ENCODE measurements around the gene TNS2. TPM values are rescaled to one million over a fixed set of nuclear protein-coding genes. Genes with fewer than 3 reads are reported as not detected.

TNS2 gene
- total and polyA plus RNA-seq, 5 experiments from 2014 or later: 0.13 to 3.0 (median 1.3) TPM; not detected in 1

GRCh38 chr12:53113951-53114350 lies 64.1 kb downstream of the TNS2 start:
- DNase-seq (no peak), ATAC-seq (no peak)
- POLR2A ChIA-PET: interaction anchor here (1.0 kb wide), 1 partner anchor 11 kb away, joined by 3 read pairs; the partner anchor contains the start of gene SOAT2
- Mint-ChIP-seq H3K36me3 (peaks cover 0 to 3% (median 0%) of the 10 kb centered on the region in 3 donors), H3K27ac (no peak overlapping the region), H3K27me3 (no peaks in the 10 kb centered on the region), H3K9me3 (no peaks in the 10 kb centered on the region), H3K4me1 (no peaks in the 10 kb centered on the region), H3K4me3 (no peak overlapping the region)

Small RNA genes within 50 kb of the gene (microRNA-seq; reads per million reads assigned to microRNA genes)
- gene MIR6757 (ENCODE audit: borderline microRNAs expressed): not detected

Other genes starting within 250 kb of the TNS2 start
- gene KRT4, start 235.9 kb upstream of the TNS2 start, total RNA-seq: not detected
- gene KRT4, start 235.9 kb upstream of the TNS2 start, polyA plus RNA-seq: not detected
- not detected for gene KRT79, start 215.8 kb upstream of the TNS2 start, total RNA-seq
- not detected for gene KRT79, start 215.8 kb upstream of the TNS2 start, polyA plus RNA-seq
- gene KRT78, start 201.1 kb upstream of the TNS2 start, total RNA-seq: not detected
- not detected for gene KRT78, start 201.1 kb upstream of the TNS2 start, polyA plus RNA-seq
- under 1 TPM; 0.52 to 0.66 TPM for gene KRT8, start 145.0 kb upstream of the TNS2 start, total RNA-seq
- gene KRT8, start 145.0 kb upstream of the TNS2 start, polyA plus RNA-seq: not detected
- 10 to 100 TPM in 1 of 2 experiments, 1 to 10 TPM in 1; 9.7 to 10.6 TPM for gene KRT18, start 100.9 kb upstream of the TNS2 start, total RNA-seq
- 1 to 10 TPM; 3.5 to 9.3 (median 9.0) TPM for gene KRT18, start 100.9 kb upstream of the TNS2 start, polyA plus RNA-seq
- 100 to 1,000 TPM; 752 to 804 TPM for gene EIF4B, start 43.6 kb upstream of the TNS2 start, total RNA-seq
- gene EIF4B, start 43.6 kb upstream of the TNS2 start, polyA plus RNA-seq: 100 to 1,000 TPM; 116 to 146 (median 124) TPM
- gene SPRYD3, start 29.3 kb downstream of the TNS2 start, total RNA-seq: 10 to 100 TPM; 47.8 to 50.0 TPM
- 10 to 100 TPM; 49.4 to 53.2 (median 51.7) TPM for gene SPRYD3, start 29.3 kb downstream of the TNS2 start, polyA plus RNA-seq
- gene IGFBP6, start 47.6 kb downstream of the TNS2 start, total RNA-seq: under 1 TPM in 1 of 2 experiments, not detected in 1; 0.65 TPM
- gene IGFBP6, start 47.6 kb downstream of the TNS2 start, polyA plus RNA-seq: 10 to 100 TPM in 2 of 3 donors, 1 to 10 TPM in 1; 7.5 to 16.9 (median 16.9) TPM
- under 1 TPM; 0.42 to 0.80 TPM for gene SOAT2, start 53.4 kb downstream of the TNS2 start, total RNA-seq
- under 1 TPM; 0.67 to 0.77 (median 0.71) TPM for gene SOAT2, start 53.4 kb downstream of the TNS2 start, polyA plus RNA-seq
- gene ZNF740, start 130.7 kb downstream of the TNS2 start, total RNA-seq: 100 to 1,000 TPM; 112 to 113 TPM
- gene ZNF740, start 130.7 kb downstream of the TNS2 start, polyA plus RNA-seq: 1 to 10 TPM; 2.8 to 3.5 (median 3.1) TPM
- 10 to 100 TPM; 50.8 to 53.4 TPM for gene CSAD, start 130.9 kb downstream of the TNS2 start, total RNA-seq
- gene CSAD, start 130.9 kb downstream of the TNS2 start, polyA plus RNA-seq: 1 to 10 TPM; 1.1 to 1.3 (median 1.2) TPM
- 100 to 1,000 TPM; 353 to 362 TPM for gene ITGB7, start 157.2 kb downstream of the TNS2 start, total RNA-seq
- 100 to 1,000 TPM; 202 to 219 (median 206) TPM for gene ITGB7, start 157.2 kb downstream of the TNS2 start, polyA plus RNA-seq
- 10 to 100 TPM; 57.8 to 60.4 TPM for gene RARG, start 182.1 kb downstream of the TNS2 start, total RNA-seq
- 10 to 100 TPM in 1 of 3 donors, 1 to 10 TPM in 2; 1.6 to 12.7 (median 3.8) TPM for gene RARG, start 182.1 kb downstream of the TNS2 start, polyA plus RNA-seq
- gene ESPL1, start 218.2 kb downstream of the TNS2 start, total RNA-seq: under 1 TPM; 0.27 to 0.81 TPM
- gene ESPL1, start 218.2 kb downstream of the TNS2 start, polyA plus RNA-seq: not detected
- 100 to 1,000 TPM; 663 to 692 TPM for gene PFDN5, start 245.5 kb downstream of the TNS2 start, total RNA-seq
- gene PFDN5, start 245.5 kb downstream of the TNS2 start, polyA plus RNA-seq: 1,000 to 10,000 TPM; 1,657 to 1,928 (median 1,896) TPM
- gene MYG1, start 249.6 kb downstream of the TNS2 start, total RNA-seq: 10 to 100 TPM; 48.3 to 53.5 TPM
- gene MYG1, start 249.6 kb downstream of the TNS2 start, polyA plus RNA-seq: 10 to 100 TPM; 64.4 to 81.2 (median 68.6) TPM

Measured in naive thymus-derived CD8-positive, alpha-beta T cell (primary cell).